G401.6 (cell line): ENCODE measurements around the gene TNPO2.
"Not testable (repeated sequence)": the region's sequence is repeated elsewhere in the genome, so short reads cannot be mapped to it uniquely, and the experiment has no call there.

ENCODE experiments used
- FAIRE-seq: peaks from 2 replicates; lab custom pipeline; 2012; peaks lifted over from hg19 to GRCh38; lab: Jason Lieb, UNC

TNPO2 gene

DNA sequence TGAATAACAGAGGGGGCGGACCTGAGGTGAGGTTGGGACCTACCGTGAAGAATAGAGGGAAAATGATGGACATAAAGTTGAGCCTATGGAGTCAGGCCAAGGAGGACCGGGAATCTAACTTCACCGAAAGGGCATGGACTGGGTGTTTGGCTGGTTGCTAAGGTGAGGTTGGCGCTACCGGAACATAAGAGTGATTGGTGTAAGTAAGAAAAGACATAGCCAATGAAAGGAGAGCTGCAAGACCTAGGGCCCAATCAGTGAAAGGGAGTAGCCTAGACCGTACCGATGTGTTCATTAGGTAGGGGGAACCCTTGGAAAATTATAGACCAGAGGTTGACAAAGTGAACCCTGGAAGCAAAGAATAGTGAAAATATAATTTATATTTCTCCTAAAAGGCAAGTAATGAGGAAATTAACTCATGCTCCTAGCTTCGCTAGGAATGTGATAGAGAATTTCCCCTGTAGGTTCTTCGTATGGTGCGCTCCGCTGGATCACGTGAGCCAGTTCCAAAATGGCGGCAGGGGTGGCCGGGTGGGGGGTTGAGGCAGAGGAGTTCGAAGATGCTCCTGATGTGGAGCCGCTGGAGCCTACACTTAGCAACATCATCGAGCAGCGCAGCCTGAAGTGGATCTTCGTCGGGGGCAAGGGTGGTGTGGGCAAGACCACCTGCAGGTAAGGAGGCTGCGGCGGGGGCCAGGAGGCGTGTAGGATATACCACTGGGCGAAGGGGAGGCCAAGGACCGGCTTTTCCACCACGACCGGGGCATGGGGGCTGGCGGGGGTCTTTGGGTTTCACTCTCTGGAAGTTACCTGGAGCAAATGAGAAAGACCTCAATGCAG lies 13.5 kb upstream of the TNPO2 start, which contains the start of gene GET3:
TSS of gene GET3 (plus strand) at position 503 of the 840 bp plus-strand sequence. CDS start at position 512, 9 bp downstream.
- peak; percentile 100 for FAIRE-seq

DNA sequence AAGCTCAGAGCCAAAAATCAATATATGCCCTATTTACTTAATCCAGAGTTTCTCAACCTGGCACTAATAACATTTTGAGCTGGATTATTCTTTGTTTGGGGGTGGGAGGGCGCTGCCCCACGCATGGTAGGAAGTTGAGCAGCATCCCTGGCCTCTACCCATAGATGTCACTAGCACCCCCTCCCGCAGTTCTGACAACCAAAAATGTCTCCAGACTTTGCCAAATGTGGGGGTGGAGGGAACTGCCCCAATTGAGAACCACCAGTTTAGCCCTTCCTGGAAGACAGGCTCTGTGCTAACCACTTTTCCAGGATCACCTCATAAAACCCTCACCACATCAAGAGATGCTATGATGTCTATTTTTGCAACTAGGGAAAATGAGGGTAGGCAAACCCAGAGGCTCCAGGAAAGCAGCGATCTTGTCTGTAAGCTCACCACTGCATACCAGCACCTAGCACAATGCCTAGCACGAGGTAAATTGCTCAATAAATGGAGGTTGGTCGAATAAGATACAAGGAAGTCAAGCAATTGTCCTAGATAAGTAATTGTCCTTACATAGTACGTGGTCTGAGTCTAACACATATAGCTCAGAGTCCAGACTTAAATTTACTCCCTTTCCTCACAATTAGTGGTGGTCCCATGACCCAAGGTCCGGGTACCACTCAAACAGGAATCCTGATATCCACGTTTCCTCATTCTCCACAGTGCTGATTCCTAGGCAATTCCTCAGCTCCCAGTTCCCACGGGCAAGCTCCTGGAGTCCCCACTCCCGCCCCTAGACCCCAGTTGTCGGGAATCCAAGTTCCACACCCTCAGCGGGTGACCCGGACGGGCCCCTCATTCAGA lies 9.9 kb upstream of the TNPO2 start:
- FAIRE-seq = no peak

DNA sequence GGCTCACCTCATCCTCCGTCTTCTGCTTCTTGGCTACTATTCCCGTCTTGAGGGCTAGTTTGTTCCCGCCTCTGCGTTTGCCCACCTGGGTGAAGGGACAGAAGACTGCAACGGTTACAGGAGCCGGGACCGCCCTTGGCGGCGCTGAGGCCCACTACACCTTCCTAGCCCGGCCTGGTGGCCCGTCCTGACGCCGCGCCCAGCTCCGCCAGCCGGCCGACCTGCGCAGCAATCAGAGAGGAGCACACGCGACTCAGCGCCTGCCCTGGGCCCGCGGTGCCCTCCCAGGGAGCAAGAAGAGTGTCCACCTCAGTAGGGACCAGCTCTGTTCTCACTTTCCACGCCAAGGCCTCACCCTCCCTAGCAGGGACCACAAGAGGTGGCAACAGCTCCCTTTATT lies 7.6 kb upstream of the TNPO2 start:
- no peak for FAIRE-seq

DNA sequence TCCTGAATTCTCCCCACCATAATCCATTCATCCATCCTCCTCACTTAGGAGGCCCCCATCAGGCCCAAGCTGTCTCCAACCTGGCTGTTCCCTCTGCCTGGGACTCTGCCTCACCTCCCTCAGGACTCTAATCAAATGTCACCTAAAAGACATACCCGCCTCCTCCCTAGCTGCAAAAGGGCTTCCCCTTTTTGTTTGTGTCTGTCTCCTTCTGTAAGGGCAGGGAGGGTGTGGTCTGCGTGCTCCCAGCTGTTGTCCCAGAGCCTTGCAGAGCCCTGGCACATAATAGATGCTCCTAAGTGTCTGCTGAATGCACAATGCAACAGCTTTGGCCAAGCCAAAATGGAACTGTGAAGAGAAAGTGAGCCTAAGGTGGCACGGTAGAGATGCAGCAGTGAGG lies 6.3 kb upstream of the TNPO2 start:
- FAIRE-seq = no peak

DNA sequence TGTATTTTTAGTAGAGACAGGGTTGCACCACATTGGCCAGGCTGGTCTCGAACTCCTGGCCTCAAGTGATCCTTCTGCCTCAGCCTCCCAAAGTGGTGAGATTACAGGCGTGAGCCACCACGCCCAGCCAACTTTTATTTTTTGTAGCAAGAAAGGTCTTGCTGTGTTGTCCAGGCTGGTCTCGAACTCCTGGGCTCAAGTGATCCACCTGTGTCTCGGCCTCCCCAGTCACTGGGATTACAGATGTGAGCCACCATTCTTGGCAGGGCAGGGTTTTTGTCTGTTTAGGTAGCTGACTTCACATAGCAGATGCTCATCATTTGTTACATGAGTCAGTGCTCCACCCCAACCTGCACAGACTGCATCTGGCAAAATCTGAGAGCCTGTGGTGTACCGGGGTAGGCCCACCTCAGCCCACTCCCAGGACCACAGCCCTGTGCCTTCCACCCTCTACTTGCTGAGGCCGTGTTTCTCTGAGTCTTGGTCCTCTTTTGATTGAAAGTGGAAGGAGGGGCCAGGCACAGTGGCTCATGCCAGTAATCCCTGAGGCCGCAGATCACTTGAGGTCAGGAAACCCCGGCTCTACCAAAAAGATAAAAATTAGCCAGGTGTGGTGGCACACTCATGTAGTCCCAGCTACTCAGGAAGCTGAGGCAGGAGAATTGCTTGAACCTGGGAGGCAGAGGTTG lies 4.2 kb upstream of the TNPO2 start:
- no peak for FAIRE-seq

DNA sequence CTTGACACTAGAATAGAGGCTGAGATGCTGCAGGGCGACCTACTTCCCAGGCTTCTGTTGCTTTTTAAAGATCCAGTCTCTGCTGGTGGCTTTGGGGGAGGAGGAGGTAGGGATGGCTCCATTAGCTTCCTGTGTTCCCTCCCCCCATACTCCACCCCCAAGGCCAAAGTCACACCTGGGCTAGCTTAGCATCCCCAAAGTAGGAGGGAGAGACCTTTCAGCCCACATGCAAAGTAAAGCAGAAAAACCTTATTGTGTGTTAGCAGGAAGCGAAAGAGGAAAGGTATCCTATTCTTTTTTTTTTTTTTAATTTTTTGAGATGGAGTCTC lies 3.2 kb upstream of the TNPO2 start:
- no peak for FAIRE-seq

DNA sequence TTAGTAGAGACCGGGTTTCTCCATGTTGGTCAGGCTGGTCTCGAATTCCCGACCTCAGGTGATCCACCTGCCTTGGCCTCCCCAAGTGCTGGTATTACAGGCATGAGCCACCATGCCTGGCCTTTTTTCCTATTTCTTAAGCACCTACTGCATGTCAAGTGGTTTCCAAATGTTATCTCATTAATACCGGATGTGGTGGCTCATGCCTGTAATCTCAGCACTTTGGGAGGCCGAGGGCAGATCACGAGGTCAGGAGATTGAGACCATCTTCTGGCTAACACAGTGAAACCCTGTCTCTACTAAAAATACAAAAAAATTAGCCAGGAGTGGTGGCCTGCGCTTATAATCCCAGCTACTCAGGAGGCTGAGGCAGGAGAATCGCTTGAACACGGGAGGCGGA lies 1.9 kb upstream of the TNPO2 start:
- FAIRE-seq = not testable (repeated sequence)

DNA sequence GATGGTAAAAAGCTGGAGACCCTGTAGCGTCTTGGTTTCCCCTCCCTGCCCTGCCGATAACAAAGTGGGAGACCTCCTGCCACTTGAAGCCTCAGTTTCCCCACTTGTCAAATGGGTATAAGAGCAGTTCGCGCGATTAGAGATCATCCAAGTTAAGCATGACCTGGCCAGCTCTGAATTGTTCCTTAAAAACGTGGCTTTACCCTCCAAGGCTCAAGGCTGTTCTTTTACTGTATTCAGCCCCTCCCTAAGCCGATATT lies 421 bp downstream of the TNPO2 start:
- FAIRE-seq = no peak

DNA sequence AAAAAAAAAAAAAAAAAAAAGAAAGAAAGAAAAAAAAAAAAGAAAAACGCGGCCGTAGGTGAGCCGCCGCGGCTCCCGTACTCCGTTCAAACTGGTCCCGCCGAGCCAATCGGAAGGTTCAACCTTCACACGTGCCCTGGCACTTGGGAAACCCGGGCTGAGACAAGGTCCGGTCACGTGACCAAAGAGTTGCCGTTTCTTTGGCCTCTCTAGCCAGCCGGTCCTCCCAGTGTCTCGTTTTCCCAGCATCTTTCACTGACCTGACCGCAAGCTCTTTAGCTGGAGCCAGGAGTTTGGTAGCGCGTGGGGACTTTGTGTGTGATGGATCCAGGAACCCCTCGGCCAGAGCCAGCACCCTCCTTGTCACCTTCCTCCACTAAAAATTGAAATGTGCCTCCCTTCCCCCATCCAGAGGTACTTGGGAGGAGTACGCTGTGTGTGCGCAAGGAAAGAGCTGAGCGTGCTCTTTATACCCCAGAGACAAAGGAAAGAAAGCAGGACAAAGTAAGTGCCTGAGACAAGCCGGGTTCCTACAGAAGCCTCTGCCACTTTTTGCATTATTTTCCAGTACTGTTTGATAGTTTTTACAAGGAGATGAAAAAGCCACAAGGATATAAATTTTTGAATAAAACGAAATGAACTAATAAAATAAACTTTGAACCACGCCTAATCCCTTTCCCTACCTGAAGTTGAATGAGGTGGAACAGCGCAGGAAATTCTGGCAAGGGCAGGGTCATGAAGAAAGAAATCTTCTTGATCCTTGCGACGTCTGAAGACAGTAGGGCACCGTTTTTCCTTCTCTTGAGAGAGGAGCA lies 959 bp downstream of the TNPO2 start:
- FAIRE-seq = peak; percentile 97

DNA sequence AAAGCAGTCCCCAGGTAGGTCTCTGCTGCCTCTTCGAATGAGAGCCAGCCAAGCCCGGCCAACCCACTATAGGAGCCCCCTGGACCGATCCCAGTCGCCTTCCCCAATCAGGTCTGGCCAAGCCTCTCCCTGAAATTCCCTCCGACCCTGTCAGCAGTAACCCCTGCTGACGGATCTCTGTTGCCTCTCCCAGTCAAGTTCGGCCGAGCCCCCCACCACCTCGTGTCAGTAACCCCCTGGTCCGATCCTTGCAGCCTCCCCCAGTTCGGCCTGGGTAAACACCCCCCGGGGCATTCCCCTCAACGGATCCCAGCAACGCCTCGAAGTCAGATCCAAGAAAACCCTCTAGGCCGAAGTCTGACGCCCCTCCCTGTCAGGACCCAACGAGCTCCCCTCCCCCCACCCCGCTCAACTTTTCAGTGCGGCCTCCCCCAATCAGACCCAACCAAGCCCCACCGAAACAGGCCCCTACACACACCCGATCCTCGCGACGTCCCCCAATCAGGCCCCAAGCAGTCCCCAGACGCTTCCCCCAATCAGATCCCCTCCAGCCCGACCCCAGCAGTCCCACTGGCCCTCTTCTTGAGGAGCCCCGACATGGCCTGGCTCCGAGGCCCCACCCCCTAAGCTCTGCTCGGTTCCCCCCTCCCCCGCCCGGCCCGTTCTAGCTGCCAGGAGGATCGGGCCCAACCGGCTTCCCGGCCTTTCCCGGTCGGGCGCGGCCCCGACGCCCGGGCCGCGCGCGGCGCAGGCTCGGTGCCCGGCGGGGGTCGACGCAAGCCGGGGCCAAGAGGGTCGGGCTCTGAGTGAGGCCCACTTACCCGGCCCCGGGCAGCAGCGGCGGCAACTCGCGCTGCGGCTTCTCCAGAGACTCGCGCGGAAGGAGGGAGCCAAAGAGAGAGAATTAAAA lies 1.8 kb downstream of the TNPO2 start:
- no peak for FAIRE-seq

DNA sequence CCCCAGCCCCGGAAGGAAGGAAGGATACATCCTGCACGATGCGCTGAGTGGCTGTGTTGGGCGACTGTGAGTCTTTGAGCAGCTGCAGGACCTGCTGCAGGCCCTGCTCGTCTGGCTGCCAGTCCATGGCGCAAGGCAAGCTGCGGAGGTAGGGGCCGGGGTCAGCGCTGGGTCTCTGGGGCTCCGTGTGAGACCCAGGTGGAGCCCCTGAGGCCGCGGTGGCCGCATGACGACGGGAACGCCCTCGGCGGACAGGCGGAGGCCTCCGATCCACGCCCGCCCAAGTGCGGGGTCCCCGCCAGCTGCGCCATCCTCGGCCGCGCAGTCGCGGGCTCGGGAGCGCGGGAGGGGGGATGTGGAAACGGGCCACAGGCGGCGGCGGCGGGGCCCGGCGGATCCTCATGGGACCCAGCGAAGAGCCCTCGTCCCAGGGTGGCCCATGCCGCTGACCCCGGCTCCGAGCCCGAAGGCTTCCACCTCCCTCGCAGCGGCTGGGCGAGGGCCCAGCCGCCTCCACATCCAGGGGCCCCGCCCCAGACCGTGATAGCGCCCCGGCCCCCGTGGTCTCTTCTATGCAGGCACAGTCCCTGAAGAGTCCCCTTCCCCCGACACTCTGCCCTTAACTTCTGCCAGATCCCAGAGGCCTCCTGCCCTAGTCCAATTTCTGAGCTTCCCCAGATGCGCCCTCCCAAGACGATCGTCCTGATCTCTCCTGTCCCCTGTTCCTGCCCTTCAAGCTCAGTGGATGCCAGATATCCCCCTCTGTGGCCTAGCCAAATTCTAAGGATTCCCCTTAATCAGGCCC lies 2.7 kb downstream of the TNPO2 start:
- FAIRE-seq = no peak

DNA sequence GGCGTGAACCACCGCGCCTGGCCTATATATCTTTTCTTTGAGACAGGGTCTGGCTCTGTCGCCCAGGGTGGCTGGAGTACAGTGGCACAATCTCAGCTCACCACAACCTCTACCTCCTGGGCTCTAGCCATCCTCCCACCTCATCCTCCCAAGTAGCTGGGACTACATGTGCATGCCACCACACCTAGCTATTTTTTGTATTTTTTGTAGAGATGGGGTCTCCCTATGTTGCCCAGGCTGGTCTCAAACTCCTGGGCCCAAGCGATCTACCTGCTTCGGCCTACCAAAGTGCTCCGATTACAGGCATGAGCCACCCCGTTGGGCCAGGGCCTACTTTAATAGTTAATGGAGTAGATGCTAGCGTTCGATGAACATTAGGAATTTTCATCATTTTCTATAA lies 3.4 kb downstream of the TNPO2 start:
- no peak for FAIRE-seq

DNA sequence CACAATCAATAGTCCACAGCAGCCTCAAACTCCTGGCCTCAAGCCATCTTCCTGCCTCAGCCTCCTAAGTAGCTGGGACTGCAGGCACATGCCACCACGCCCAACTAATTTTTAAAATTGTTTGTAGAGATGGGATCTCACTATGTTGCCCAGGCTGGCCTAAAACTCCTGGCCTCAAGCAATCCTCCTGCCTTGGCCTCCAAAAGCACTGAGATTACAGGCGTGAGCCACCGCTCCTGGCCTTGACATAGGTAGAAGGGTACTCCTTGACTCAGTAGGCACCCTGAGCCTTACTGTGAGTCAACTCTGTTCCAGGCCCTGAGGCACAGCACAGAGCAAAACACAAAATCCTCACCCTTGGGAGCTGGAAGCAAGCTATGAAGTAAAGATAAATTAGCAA lies 7.8 kb downstream of the TNPO2 start:
- FAIRE-seq = no peak

DNA sequence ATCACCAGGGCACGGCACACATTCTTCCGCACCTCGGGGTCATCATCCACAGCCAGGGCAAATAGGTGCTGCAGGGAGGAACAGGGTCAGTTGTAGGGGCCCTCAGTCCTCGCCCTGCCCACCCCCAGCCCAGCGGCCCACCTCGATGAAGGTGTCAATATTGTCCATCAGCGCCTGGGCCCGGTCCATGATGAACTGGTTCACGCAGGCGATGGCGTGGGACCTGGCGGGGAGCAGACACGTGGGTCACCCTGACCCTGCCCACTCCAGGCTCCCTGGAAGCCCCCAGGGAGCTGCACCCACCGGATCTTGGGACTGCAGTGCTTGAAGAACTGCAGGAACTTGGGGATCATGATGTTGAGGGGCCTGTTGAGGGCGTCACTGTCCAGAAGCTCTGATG lies 8.6 kb downstream of the TNPO2 start:
- no peak for FAIRE-seq

DNA sequence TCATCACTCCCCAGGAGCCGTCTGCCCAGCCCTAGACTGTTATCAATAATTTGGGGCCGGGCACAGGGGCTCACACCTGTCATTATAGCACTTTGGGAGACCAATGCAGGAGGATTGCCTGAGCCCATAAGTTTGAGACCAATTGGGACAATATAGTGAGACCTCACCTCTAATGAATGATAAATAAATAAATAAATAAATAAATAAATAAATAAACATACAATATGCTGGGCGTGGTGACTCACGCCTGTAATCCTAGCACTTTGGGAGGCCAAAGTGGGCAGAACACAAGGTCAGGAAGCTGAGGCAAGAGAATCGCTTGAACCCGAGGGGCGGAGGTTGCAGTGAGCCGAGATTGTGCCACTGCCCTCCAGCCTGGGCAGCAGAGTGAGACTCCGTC lies 10.4 kb downstream of the TNPO2 start:
- FAIRE-seq = not testable (repeated sequence)

DNA sequence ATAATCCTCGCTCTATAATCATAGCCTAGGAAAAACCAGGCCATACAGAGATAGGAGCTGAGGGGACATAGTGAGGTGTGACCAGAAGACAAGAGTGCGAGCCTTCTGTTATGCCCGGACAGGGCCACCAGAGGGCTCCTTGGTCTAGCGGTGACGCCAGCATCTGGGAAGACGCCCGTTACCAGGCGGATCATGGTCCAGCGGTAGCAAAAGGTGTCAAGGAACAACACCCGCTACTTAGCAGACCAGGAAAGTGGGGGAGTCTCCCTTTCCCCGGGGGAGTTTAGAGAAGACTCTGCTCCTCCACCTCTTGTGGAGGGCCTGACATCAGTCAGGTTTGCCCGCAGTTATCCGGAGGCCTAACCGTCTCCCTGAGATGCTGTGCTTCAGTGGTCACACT lies 11.7 kb downstream of the TNPO2 start:
- FAIRE-seq = peak; percentile 25

DNA sequence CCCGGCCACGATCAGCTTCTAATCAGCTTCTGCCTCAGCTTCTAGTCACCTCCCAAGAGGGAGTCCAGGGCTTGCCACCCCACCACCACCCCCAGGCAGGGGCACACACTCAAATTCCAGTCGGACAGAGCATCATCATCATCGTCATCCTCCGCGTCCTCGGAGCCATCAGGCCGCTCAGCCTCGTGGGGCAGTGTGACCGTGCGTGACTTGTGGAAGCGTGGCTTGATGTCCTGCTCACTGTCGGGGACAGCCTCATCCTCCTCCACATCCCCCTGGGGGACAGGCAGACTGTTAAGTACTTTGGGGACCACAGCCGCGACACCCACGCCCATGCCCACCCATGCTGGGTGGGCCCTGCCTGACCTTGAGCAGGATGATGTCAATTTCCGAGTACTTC lies 12.5 kb downstream of the TNPO2 start:
- FAIRE-seq = no peak

DNA sequence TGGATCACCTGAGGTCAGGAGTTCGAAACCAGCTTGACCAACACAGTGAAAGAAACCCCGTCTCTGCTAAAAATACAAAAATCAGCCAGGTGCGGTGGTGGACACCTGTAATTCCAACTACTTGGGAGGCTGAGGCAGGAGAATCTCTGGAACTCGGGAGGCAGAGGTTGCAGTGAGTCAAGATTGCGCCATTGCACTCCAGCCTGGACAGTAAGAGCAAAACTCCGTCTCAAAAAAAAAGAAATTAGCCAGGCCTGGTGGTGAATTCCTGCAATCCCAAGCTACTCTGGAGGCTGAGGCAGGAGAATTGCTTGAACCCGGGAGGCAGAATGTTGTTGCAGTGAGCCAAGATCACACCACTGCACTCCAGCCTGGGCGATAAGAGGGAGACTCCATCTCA lies 15.1 kb downstream of the TNPO2 start:
- no peak for FAIRE-seq

DNA sequence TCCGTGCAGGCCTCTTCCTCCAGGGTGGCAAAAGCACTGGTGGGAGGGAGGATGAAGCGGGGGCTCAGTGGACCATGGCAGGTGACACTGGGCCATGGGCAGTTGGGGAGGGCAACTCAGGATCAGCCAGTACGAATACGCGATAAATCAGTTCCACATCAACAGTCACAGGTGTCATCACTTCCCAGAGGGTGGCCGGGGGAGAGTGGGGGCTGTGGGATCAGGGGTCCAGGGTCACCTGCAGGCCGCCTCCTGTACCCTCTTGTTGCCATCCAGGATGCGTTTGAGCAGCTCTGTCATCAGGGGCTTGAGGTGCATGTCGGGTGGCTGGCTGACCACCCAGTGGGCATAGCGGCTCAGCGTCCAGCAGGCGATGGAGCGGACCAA lies 17.4 kb downstream of the TNPO2 start:
- FAIRE-seq = no peak

DNA sequence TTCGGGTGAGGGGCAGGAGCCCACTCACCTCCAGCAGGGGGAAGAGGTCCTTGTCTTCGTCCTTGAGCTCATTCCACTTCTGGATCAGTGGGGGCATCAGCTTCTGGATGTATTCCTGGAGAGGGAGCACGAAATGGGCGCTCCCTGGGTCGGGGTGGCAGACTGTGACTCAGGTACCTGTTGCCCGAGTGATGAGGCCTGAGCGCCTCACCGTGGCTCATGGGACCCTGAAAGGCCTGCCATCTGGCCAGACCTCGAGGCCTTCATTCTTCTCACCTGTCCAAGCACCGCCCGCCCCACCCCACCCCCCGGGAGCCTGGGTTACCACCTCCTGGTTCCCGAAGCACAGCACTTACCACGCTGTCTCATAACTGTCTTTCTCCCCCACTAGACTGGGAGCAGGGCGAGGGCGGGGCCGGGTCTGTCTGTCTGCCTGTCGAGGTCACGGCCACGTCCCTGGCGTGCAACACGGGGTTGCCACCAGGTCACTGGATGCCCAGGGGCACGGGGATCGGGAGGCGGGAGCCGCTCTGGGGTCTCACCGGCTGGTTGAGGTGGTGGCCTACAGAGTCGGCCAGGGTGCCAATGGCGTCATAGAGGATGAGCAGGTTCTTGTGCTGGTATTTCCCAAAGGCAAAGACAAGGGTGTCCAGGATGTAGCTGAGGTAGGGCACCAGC lies 17.9 kb downstream of the TNPO2 start:
- no peak for FAIRE-seq
